CD4-positive, alpha-beta T cell treated with Interleukin-12 subunit alpha and Interleukin-12 subunit beta, for 1 hour (primary cell): ENCODE data around the gene TMEM200A.
A peak's percentile ranks its signal among the peaks of the same experiment; 100 is the strongest.

Source experiments
- DNase-seq: peaks from one replicate; pipeline ENCODE4 v3.0.0-alpha.2; 2020

Gene TMEM200A

DNA sequence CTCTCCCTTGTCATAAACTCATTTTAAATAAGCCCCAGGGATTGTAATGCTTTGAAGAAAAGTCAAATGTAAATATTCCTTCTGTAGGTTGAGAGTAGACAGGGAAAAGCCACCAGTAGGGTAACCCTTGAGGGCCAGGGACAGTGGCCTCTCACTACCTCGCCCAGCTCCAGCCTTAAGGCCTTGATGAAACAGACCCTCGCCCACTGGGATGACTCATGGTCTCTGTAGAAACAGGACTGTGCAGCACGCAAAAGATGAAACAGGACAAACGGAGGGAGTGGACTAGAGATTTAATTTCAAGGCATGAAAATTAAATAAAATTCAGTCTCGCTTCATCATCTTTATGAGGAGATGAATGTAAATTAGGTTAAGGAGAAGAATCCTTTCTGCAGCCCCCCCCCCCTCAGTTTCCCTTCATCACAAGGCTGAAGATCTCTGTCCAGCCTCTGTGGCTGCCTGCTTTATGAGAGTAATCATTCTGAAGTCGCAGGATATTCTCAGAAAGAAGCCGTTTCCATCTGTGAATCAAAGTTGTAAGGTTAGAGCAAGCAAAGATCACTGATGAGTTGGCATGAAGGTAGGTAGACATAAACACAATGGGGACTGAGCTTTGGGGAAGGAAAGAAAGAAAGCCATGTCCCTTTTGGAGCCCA, 60.4 kb downstream of the TMEM200A start:
- DNase-seq, result no peak

DNA sequence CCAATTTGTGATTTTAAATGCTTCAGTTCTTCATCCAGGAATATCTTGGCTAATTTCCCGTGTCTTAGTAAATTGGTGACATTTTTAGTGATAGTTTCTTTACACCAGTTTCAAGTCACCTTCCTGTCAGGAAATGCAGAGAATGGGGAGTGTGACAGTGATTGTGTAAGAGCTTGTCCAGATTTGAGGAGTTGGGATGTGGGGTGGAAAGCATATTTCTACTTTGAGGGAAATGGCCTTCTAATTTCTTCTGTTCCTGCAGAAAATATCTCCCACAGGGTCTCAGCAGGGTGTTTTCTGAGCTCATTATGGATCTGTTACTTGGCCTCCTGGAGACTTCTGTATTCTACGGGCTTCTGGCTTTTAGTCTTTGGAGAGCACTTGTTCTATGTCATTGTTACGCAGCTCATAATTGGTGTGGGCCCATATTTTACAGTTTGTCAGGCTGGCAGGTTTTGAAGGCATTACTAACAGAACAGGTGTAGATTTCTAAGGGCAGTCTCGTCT, 65.6 kb downstream of the TMEM200A start:
- DNase-seq, result no peak

DNA sequence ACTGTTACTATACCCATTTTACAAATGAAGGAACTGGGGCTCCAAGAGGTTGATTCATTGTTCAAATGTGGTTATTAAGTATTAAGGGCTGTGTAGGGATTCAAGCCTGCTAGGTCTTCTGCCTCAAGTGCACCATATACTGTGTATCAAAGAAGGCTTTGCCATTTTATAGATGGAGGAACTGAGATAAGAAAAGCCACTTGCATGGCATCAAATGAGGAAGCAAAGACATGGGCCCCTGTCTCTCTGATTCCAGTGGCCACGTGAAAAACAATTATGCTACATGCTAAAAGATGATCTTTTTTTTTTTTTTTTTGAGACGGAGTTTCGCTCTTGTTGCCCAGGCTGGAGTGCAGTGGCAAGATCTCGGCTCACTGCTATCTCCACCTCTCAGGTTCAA, 67.0 kb downstream of the TMEM200A start:
- DNase-seq, result no peak

DNA sequence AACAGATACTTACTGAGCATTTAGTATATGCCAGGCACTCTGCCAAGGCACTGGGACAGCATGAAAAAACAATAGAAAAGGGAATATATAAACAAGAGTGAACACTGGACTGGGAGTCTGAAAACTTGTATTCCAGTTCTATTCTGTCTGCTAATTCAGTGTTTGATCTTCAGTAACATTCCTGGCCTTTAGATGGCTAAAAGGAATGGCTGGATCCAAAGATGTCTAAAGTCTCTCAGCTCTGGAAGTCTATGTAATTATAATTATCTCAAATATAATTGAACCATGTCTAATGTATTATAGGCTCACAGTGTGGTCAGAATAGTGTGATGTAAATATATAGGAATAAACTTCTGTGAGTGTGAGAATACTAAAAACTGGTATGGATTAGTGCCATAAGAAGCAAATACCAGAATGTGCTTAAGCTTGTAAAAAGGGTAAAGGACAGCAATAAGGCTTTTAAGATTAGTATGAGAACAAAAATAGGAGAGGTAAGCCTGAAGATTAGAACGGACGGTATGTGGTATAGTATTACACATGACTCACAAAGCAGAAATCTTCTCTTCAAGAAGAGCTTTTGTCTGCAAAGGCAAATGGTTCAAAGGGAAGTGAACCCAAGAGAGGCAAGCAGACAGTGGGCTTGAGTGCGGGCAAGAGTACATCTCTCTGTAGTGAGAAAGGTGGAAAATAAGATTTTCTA, 68.5 kb downstream of the TMEM200A start:
- no peak for DNase-seq

DNA sequence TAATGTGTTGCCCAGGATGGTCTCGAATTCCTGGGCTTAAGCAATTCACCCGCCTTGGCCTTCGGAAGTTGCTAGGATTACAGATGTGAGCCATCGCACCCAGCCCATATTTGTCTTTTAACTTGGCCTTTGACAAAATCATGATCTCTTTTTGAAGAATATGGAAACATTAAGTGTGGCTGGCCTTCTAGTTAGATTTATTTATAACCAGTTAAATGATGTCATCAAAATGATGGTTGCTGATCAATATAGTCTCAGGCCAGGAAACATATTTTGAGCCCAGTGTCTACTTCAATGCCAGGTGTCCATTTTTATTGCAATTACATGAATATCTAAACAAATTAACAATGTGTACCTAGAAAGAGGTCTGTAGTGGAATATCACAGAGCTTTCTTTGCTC, 69.4 kb downstream of the TMEM200A start:
- DNase-seq, result no peak

DNA sequence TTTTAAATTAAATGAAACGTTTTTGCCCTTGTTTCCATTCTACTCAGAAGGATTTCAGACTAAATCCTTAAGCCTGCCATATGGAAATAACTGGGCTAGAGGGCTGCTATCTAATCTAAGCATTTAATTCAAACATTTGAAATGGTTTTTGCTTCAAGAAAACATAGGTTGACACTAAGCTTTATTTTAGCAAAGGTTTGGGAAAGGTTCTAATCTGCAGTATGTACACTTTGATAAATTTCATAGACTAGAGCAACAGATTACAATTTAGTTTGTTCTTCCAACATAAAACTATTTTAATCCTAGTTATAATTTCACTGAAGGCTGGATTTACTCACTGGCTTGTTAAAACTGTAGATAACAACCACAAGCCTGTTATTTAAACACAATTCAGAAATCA, 72.1 kb downstream of the TMEM200A start:
- no peak for DNase-seq

DNA sequence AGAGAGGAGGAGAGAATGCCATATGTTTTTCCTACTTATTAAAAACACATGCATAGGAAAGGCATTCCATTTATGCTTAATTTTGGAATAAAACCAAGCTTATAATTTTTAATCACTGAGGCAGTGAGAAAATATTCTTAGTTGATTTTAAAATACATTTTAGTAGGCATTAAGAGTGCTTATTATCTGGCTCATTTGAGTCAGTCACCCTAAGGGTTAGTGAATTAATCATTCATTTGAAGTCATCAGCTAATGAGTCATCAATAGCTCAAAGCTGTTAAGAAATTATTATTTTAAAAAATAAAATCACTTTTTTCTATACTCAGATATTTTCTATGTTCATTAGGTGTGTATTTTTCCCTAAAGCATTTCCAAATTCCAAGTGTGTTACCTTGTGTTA, 81.6 kb downstream of the TMEM200A start:
- no peak for DNase-seq

DNA sequence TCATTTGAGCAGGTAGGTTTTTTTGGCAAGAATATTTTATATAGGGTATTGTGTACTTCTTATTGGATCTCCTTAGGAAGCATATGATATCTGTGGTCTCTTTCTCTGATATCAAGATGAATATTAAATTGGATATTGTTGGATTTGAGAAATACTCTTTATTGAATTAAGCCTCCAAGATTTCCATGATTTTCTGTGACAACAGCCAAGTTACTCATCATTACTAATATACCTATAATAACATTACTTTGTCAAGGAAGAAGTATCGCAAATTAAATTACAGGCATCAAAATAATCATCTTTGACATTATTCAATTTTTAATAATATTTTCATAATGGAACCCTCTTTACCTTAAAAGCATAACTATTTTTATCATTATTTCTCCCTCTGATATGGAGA, 86.5 kb downstream of the TMEM200A start:
- DNase-seq, result no peak

DNA sequence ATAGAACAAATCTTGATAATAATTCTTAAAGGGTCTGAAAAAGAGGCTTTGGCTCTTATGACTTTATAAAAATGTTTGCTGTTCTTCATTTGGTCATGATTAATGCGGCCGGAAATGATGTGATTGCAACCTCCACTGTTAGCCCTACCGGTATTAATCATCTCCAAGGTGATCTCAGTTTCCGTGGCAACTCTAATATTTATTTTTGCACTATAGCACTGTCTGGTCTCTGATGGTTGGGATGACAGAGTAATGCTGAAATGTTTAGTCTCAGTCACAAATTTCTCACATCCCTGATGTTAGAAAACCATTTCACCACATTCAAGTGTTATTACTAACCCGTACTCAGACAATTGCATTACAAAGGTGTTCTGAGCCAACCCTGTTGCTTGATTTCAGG, 87.4 kb downstream of the TMEM200A start:
- DNase-seq, result peak; percentile 54

DNA sequence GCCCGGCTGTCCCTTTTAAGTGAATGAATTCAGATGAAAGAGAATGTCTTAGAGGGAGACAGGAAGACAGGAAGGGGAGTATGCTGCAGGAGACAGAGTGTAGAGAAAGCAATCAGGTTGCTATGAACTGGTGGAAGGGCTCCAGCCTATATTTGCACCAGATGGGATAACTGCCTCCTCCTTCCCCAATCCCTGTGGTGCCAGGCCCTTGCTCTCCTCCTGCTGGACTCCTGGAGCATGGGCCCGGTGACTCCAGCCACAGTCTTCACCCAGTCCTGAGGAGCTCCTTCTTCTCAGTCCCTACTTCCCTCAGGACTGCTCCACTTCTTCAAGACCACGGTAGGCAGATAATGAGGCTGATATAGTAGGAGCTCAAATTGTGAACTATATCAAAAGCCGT, 91.8 kb downstream of the TMEM200A start:
- DNase-seq, result no peak

DNA sequence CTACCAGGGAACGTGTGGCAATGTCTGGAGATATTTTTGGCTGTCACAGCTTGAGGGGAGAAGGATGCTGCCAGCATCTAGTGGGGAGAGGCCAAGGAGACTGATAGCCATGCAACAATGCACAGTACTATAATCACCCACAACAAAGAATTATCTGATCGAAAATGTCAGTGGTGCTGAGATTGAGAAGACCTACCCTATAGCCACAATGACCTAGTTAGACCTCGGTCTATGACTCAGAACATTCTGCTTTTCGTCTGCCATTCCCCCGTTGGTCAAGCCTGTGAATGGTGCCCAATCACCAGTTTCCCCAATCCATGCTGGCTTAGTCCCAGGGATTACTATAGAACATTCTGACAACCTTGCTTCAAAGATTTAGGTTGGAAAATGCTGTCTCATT, 93.5 kb downstream of the TMEM200A start:
- no peak for DNase-seq

DNA sequence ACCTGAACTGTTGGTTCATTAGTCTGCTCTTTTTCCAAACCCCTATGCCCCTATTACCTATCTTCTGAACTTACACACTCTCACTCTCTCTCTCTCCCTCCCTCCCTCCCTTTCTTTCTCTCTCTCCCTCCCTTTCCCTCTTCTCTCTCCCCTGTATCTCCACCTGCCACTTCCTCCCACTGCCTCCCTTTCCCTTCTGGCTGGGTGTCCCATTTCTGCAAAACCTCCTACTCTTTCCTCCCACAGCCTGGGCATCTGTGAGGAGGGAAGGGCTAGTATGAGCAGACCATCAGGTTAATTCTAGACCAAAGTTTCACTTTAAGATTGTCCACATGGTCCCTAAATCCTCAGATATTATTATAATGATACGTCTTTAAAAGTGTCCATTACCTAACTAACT, 95.1 kb downstream of the TMEM200A start:
- no peak for DNase-seq

DNA sequence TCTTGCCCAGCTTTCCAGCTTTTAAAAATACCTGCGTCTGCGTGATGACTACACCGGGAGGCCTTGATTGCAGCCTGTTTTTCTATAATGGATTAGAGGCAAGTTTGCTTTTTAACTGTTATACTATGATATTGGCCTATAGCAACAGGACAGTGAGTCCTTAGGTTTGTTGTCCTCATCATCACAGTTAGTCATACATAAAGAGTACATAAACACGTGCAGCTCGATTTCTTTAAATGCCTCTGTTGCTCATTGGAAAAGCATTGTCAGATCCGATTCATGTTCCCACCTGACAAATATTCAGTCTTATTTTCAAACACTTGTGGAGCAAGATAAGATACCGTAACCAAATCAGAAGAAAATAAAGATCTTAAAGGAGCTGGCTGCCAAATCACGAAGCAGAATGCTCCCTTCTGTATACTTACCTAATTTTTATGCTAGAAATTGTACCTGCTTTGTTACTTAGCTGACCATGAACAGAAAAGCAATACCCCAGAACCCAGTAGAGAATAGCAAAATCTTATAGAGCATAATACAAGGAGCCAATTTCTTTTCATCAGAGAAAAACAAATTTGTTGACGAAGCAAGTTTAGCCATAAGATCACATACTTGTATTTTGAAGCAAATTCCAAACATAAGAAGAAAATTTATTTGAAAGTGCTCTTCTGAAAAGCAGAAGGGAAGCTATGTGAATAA, 100.4 kb downstream of the TMEM200A start:
- no peak for DNase-seq

DNA sequence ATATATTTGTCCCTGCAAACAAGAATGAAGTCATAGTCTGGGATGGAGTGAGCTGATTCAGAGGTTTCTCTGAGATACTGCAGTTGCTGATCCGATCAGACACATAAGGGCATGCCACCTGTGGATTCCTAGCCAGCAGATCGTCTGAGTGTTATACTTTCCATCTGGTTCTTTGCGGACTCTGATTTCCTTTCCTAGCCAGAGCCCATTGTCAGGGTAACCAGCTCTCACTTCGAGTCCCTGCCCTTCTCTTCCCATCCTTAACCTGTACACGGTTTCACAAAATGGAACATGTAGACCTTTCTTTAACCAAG, 100.9 kb downstream of the TMEM200A start:
- DNase-seq, result no peak

DNA sequence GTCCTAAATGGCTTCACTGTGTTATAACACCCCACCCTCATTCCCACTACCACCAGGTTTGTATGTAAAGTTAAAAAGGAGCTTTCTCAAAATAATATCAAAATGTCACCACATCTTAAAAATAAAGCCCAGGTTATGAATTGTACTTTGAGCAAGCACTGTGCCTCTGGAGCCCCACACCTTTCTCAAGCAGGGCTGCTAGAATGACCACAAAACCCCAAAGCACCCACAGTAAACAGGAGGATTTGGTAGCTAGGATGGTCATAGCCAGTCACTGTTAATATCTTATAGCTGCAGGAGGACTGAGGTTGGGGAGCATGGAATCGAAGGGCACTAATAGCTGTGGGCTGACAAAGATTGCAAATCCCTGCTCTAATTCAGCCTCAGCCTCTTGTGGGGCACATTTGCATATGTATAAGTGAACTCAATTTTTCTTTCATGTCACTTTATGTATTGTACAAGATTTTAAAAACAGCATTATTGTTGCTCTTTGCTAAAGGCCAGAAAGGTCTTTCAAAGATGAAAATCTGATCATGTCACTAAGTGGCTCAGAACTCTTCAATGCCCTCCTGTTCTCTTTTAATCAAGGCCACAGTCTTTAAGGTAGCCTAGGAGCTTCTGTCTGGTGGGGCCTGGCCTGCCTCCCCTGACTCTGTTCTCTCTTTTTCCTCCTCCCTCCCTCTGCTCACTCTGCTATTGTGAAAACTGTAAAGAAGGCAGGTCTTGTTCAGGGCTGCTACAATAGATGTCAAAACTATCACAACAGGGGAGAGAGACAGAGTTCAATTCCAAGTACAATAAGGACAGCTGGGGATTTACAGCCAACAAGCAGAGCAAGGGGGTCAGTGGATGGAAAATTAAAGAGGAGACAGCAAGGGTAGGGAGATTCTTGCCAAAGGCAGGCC, 101.6 kb downstream of the TMEM200A start:
- no peak for DNase-seq

DNA sequence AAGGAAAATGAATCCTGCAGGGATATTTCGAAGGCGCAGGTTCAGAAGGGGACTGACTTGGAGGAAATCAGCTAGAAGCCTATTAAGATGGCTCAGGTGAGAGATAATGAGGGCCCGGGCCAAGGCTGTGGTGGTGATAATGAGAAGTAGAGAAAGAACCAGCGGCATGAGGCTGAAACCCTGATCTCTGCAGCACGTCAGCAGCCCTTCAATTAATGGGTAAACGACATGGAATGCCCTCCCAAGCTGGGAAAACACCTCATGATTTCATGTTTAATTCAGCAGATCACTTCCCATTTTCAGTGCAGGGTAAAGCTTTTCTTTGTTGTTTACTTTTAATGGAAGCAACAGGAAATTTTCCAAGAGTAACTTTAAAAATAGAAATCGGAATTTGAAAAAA, 104.9 kb downstream of the TMEM200A start:
- no peak for DNase-seq

DNA sequence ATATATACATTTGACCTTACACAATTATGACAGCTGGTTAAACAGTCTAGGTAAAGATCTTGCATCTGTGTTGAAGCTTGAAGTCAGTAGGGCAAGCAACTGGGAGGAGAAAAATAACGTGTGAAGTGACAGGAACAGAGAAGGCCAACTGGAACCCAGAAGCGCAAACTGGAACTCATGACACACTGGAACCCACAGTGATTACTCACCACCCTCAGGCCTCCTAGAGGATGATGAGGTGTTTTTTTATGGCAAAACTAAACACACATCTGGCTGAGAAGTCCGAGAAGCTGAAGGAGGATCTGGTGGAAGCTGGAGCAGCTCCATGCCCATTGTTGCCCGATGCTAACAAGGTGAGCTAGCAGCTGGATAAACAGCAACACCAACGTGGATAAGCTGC, 108.1 kb downstream of the TMEM200A start:
- no peak for DNase-seq

DNA sequence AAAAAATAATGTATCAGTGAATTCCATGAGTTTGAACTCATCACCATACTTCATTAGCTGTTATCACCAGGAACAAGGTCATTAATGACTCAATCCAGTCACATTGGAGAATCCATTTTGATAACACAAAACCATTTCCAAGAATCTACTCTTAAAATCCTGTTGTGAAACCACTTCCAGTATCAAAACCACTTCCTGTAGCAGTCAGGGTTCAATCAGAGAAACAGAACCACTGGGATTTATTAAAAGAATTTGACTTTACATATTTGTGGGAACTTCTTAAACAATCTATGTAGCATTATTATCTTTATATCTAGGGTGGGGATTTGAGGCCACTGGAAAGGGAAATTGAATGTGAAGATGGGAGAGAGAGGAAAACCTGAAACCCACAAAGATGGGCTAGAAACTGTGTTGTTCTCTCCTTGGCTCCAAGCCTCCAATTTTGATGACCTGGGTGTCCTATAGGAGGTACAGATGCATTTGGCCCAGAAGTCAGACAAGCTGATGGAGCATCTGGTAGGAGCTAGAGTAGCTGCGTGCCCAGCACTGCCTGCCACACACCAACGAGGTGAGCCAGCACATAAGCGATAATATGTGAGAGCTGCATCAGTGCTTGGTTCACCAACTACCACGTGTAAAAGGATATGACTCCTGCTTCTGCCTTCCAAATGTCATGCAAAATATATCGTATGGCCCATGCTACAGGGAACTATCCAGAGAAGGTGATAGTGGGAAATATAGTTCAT, 117.0 kb downstream of the TMEM200A start:
- DNase-seq, result no peak

DNA sequence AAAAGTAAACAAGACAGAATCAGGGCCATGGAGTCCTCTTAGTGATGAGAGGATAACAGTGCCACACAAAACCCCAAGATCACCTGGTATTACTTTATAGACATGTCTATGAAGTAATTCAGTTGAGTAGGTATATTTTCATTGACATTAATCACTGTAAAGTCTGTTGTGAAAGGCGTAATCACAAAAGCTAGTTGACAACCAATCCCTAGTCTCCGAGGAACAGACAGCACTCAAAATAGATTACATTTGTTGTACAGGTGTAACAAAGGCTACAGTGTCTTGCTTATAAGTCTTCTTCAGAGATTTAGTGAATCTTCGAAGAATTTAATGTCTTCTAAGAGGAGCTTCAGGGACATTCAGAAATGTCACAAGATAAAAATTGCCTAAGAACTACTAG, 120.1 kb downstream of the TMEM200A start:
- DNase-seq, result no peak

DNA sequence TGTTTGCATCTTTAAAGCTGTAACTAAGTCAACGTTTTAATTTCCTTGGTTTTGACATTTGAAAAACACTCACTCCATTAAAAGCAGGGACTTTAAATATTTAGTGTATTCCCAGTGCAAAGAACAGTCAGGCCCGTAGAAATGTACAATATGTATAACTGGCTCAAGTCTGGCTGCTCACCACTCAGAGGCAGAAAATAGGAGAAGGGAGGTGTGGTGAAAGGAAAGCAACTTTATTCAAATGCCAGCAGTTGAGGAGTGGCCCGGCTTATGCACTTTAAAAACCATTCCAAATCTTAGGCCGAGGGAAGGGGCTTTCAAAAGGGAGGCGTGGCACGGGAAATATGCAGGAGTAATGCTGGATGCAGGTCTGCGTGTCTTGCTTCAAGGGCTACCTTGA, 120.6 kb downstream of the TMEM200A start:
- DNase-seq, result no peak

DNA sequence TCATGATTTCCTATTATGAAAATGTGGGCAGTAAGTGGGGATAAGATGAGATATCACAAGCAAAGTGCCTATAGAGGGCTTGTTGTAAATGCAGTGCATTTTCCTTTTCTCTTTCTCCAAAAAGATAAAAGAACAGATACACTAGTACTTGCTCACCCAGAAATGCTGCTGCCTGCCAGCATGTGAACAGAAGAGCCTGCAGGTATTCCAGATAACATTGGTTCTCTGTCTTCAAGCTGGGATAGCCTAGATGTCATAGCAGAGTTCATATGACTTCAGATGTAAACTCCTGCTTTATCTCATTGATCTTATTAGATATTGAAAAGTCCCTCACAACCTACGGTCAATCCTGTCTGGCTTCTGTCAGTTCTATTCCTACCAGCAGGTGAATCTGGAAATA, 123.7 kb downstream of the TMEM200A start:
- no peak for DNase-seq
